ENCODE data around the gene MKNK2. TPM values are rescaled to one million over a fixed set of nuclear protein-coding genes. Genes with fewer than 3 reads are reported as not detected.
A peak's percentile ranks its signal among the peaks of the same experiment; 100 is the strongest.

Gene MKNK2
- total and polyA plus RNA-seq, 2 of the 13 experiments (the other 11 are each of a cell fraction or from before 2014, with no cell fraction given), result 44.9 to 112 TPM

DNA sequence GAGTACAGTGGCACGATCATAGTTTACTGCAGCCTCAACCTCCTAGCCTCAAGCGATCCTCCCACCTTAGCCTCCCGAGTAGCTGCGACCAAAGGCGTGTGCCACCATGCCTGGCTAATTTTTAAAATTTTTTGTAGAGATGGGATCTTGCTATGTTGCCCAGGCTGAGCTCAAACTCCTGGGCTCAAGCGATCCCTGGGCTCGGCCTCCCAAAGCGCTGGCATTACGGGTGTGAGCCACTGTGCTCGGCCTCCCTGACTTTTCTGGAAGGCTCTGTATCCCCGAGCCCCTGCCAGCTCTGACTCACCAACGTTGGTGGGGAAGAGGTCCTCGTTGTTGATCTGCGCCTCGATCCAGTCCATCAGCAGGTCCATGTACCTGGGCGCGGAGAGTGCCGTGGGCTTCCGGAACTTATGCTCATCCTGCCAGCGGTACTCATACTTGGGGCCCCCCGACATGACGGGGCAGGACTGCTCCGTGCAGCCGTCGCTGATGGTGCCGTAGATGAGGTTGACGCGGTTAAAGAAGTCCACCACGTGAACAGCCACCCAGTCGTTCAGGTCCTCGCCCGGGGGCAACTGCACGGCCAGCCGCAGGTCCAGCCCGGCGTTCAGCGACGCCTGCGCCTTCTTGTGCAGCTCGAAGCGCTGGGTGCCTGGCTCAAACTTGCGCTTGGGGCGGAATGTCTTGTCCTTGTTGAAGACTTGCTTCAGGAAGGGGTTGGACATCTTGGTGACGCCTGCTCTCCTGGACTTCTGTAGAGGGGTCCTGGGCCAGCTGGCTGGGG, 27.0 kb upstream of the MKNK2 start:
- Histone ChIP-seq H3K9ac (ENCODE audit: insufficient read depth, low read depth, low read length) (no peak overlapping the region), H4K20me1 (ENCODE audit: insufficient read depth, low read length) (no peaks in the 10 kb centered on the region), H3K4me2 (ENCODE audit: low read depth, low read length) (no peak overlapping the region), H3K27ac (ENCODE audit: extremely low read length, insufficient read depth, low read length) (no peak overlapping the region), H2AFZ (ENCODE audit: low read length) (no peak overlapping the region), H3K79me2 (ENCODE audit: insufficient read depth, low read length) (no peaks in the 10 kb centered on the region), H3K4me1 (ENCODE audit: insufficient read depth, low read length) (0 out of 2 replicates have a peak, but pooled peaks cover 8% of the 10 kb centered on the region), H3K4me3 (replicated peaks in 1 of 3; ENCODE audit: insufficient read depth in 1 of 3, low read depth in 2 of 3, low read length in 3 of 3) (no peak overlapping the region), H3K27me3 (ENCODE audit: control insufficient read depth in 1 of 2, insufficient read depth in 2 of 2, low read length in 2 of 2) (no peaks in the 10 kb centered on the region), H3K9me3 (ENCODE audit: low read length) (no peaks in the 10 kb centered on the region), H3K36me3 (replicated peaks in 1 of 2; ENCODE audit: control insufficient read depth in 1 of 2, insufficient read depth in 2 of 2, low read length in 2 of 2) (peaks cover 11 to 26% of the 10 kb centered on the region in 2 experiments; a peak in 4 of 5 replicates)
- in situ Hi-C loops (cut with HindIII; ENCODE audit: extremely low pct_ligation_motif_present, low pct_unique_long_range_greater_than_20kb) (no loop called here), intact Hi-C loops (cut with micrococcal nuclease; ENCODE audit: unreplicated experiment) (no loop called here)
- no TSS peak for BruUV-seq (replicated peaks)
- FAIRE-seq (no peak), ATAC-seq (no peak), DNase-seq (ENCODE audit: low spot score) (no peak)
- ChIA-PET CTCF (ENCODE audit: low intra/inter-chr PET ratio, low total read pairs) (no interaction called here), POLR2A (no interaction called here)
- TF ChIP-seq, protein P1, sequence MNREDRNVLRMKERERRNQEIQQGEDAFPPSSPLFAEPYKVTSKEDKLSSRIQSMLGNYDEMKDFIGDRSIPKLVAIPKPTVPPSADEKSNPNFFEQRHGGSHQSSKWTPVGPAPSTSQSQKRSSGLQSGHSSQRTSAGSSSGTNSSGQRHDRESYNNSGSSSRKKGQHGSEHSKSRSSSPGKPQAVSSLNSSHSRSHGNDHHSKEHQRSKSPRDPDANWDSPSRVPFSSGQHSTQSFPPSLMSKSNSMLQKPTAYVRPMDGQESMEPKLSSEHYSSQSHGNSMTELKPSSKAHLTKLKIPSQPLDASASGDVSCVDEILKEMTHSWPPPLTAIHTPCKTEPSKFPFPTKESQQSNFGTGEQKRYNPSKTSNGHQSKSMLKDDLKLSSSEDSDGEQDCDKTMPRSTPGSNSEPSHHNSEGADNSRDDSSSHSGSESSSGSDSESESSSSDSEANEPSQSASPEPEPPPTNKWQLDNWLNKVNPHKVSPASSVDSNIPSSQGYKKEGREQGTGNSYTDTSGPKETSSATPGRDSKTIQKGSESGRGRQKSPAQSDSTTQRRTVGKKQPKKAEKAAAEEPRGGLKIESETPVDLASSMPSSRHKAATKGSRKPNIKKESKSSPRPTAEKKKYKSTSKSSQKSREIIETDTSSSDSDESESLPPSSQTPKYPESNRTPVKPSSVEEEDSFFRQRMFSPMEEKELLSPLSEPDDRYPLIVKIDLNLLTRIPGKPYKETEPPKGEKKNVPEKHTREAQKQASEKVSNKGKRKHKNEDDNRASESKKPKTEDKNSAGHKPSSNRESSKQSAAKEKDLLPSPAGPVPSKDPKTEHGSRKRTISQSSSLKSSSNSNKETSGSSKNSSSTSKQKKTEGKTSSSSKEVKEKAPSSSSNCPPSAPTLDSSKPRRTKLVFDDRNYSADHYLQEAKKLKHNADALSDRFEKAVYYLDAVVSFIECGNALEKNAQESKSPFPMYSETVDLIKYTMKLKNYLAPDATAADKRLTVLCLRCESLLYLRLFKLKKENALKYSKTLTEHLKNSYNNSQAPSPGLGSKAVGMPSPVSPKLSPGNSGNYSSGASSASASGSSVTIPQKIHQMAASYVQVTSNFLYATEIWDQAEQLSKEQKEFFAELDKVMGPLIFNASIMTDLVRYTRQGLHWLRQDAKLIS (CRISPR knock-in tag; IDR thresholded peaks at IDR 0.05), result no peak
- TF ChIP-seq HNF1A (IDR thresholded peaks at IDR 0.05; ENCODE audit: low read depth) (no peak), HNF1A (CRISPR knock-in tag; IDR thresholded peaks at IDR 0.05; ENCODE audit: borderline replicate concordance) (no peak), ZNF121 (CRISPR knock-in tag; IDR thresholded peaks at IDR 0.05) (0 out of 2 replicates have a peak, but pooled peaks have one; percentile 49), NR2F1 (CRISPR knock-in tag; IDR thresholded peaks at IDR 0.05) (no peak), SYNCRIP (IDR thresholded peaks at IDR 0.05; ENCODE audit: insufficient read depth, low read depth, low read length) (no peak)
- TF ChIP-seq, protein P2, sequence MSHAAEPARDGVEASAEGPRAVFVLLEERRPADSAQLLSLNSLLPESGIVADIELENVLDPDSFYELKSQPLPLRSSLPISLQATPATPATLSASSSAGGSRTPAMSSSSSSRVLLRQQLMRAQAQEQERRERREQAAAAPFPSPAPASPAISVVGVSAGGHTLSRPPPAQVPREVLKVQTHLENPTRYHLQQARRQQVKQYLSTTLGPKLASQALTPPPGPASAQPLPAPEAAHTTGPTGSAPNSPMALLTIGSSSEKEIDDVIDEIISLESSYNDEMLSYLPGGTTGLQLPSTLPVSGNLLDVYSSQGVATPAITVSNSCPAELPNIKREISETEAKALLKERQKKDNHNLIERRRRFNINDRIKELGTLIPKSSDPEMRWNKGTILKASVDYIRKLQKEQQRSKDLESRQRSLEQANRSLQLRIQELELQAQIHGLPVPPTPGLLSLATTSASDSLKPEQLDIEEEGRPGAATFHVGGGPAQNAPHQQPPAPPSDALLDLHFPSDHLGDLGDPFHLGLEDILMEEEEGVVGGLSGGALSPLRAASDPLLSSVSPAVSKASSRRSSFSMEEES (CRISPR knock-in tag; IDR thresholded peaks at IDR 0.05), result no peak
- WGBS (ENCODE audit: low lambda C conversion rate), result 98% methylated on average over 33 of the region's 44 CpGs

Data from HepG2 (cell line).